Germinal center (tissue), 1 donor: ENCODE measurements around the gene INPP4B.

Source experiments
- DNase-seq: peaks from one replicate; pipeline ENCODE4 v3.0.0; 2012; ENCODE audit warnings: mixed read lengths, low spot score

INPP4B gene

DNA sequence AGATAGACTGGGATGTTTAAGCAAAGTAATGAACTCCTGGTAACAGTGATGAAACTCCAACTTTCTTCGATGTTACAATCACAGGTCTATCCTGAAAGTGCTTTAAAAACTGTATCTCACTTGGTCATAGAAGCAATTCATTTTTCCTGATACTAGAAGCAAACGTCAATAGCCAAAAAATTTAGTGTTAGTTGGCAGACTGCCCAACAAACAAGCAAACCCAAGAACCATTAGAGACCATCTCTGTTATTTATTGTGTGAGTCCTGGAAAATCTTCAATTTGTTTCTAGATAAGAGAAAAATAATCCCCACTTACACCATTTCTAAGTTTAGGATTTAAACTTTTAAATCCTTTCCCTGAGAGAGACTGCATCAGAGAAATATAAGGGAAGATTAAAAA lies 553.9 kb downstream of the INPP4B start:
- no peak for DNase-seq

GRCh38 chr4:142291299-142292050 lies 554.6 kb downstream of the INPP4B start:
- no peak for DNase-seq

DNA sequence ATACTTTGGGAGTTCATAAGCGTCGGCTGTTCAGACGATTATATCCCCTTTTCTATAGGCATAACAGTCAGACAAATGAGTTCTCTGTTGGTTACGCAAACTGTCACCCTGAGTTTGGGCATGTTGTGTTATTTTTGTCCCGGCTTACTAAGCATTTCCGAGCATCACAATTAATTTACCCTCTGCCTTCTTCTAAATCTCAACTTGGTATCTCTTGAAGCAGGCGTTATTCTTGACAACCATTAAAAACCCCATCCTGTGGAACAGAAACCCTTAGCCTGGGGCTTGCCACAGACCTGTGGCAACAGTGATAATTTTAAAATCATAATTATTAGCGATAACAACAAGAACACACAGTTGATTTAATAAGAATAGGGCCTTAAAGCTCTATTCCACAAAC lies 558.7 kb downstream of the INPP4B start:
- no peak for DNase-seq

GRCh38 chr4:142285222-142285583 lies 560.9 kb downstream of the INPP4B start:
- DNase-seq, result no peak

DNA sequence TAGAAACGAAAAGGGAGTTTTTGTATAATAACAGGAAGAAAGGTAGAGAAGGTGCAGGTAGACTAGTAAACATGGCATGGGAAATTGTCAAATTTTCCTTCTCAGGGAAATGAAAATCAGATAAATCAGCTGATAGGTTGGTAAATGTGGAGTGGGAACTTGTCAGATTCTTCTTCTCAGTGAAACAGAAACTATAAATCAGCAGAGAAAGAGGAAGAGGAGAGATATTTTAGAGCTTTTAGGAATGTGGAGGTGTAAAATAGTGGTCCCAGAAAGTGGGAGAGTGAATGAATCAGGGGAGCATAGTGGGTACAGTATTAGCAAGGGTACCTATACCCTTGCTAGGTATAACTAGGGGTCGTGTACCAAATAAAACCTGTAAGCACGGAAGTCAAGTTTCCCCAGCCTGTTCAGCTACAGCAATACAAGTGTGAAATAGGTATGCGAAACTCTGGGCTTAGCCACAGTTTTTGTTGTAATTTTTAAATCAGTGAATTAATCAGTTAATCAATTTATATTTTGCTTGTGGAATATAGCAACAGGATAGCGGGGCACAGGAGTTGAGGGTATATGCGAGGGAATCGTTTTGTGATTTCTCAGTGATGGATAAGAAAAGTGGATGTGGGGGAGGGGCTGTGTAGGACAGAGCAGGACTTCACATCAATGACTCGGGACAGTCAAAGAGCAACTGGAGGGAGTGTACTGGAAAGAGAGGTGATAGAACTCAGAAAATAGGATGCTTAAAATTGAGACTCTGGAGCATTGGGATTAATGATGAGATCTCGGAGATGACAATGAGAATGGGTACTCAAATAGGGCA lies 561.5 kb downstream of the INPP4B start:
- no peak for DNase-seq

- no peak for DNase-seq
Observed at GRCh38 chr4:142282870-142283431, 563.1 kb downstream of the INPP4B start.

DNA sequence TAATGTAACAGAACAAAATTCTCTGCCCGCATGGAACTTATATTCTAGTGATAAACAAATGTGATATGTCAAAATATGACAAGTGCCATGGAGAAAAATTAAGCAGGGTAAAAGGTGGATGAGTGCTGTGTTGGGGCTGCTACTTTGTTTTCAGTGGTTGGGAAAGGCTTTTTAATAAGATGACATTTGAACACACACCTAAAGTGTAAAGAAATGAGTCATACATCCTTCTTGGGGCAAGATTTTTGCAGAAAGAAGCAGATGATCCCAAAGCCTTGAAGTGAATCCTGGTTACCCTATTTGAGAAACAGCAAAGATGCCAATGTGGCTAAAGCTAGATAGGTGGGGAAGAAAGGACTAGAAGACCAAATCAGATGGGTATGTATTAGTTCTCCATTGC lies 564.1 kb downstream of the INPP4B start:
- DNase-seq, result no peak

DNA sequence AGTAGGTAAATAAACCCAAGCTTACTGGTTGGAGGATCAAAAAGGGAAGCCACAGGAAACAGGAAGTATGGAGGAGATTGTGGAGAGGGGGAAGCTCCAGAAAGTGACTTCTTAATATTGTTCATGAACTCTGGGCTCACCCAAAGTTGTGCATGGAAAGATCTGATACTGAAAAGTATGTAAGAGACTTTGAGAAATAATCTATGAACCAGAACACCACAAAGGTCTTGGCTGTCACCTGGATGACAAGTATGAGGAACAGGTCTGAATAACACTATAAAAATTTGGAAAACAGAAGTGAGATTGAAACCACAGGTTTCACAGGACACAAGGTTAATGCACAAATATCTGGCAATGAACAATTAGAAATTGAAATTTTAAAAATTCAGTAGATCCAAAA lies 567.4 kb downstream of the INPP4B start:
- no peak for DNase-seq

DNA sequence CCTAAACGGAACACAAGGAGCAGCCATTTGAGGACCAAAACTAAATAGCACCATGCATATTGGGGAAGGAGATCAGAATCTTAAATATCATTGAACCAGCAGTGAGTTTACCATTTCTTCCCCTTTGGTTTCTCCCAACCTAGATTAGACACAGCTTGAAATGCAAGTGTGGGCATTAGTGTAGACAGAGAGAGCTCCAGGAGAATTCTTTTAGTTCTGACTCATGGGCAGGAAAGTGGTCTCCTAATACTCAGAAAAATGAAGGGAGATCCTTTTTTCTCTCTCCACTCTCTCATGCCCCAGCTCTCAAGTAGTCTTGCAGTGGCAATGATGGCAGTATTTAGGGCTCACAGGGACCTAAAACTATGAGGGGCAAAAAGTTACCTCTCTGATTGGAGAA lies 567.9 kb downstream of the INPP4B start:
- no peak for DNase-seq

DNA sequence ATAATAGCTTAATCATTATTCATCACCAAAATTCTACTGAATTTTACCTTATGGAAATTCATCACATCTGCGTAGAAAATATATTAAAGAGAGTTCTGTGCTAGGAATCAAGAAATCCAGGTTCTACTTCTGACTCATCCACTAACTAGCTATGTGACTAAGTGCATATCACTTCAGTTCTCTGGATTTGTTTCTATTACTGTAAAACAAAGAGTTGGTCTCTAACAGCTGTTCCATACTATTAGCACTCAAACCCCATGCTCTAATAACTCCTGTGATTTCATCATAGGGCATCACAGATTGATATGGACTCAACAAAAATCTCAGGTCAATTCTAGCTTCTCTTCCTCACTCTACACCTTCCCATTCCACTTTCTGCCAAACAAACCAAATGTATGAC lies 572.0 kb downstream of the INPP4B start:
- DNase-seq, result no peak

DNA sequence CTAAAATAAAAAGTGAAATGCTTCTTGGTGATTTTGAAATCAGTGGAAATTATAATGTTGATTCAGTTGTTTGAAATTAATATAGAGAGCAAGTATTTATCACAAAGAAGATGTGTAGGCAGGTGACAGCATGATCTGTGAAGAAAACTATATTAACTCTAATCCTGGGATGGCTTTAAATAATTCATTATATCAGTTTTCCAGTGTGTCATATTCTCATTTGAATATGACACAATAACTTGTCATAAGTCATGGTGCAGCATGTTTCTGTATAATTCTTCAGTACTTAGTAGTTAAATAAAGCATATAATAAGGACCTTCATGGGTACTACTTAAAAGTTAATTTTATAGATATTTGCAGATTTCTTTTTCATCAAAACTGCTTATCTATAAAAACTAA lies 573.6 kb downstream of the INPP4B start:
- no peak for DNase-seq

GRCh38 chr4:142271832-142272231 lies 574.3 kb downstream of the INPP4B start:
- DNase-seq, result no peak

DNA sequence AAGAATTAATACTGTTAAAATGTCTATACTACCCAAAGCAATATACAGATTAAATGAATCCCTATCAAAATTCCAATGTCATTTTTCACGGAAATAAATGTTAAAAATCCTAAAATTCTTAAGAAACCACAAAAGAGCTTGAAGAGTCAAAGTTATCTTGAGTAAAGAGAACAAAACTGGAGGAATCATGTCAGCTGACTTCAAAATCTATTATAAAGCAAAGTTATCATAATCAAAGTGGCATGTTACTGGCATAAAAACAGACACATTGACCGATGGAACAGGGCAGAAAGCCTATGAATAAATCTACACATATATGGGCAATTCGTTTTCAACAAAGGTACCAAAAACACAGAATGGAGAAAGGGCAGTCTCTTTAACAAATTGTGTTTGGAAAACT lies 579.0 kb downstream of the INPP4B start:
- no peak for DNase-seq

DNA sequence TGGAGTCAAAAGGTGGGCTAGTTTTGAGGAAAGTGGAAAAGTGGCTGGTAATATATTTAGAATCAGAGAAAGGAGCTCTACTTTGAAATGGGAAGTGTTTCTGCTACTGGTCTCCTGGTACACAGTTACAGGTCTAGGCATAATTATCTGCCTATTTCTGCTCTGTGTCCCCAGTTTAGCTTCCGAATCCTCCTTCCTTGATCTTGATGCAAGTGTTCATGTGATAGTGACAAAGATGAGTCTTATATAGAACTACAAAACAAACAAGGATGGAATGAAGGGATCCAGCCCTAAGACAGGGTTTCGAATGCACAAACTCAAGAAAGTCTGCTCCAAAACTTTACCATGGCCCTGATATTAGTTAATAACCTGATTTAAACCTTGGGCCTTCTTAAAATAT lies 580.2 kb downstream of the INPP4B start:
- no peak for DNase-seq

DNA sequence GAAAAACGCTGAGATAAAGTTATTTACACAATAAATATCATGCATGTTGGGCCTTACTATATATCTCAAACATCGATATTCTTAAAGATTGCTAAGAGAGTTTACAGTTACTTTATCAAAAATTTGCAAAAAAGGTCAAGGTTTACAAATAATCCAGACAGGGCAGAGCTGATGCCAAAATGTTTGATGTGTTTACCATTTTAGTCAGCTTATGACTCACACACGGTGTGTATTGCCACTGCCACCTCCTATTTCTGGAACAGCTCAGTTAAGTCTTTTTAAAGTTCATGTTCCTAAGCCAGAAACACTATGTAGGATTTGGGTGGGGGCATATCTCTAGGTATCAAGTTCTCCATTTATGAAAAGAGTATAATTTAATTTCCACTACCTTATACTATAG lies 580.6 kb downstream of the INPP4B start:
- DNase-seq, result no peak

GRCh38 chr4:142264961-142265360 lies 581.1 kb downstream of the INPP4B start:
- DNase-seq, result no peak

GRCh38 chr4:142262956-142263355 lies 583.1 kb downstream of the INPP4B start:
- no peak for DNase-seq

GRCh38 chr4:142248946-142249345 lies 597.2 kb downstream of the INPP4B start:
- DNase-seq, result no peak

GRCh38 chr4:142243255-142243654 lies 602.8 kb downstream of the INPP4B start:
- no peak for DNase-seq

- no peak for DNase-seq
Observed at GRCh38 chr4:142242156-142242555, 603.9 kb downstream of the INPP4B start.

- no peak for DNase-seq
Observed at GRCh38 chr4:142238589-142238988, 607.5 kb downstream of the INPP4B start.

DNA sequence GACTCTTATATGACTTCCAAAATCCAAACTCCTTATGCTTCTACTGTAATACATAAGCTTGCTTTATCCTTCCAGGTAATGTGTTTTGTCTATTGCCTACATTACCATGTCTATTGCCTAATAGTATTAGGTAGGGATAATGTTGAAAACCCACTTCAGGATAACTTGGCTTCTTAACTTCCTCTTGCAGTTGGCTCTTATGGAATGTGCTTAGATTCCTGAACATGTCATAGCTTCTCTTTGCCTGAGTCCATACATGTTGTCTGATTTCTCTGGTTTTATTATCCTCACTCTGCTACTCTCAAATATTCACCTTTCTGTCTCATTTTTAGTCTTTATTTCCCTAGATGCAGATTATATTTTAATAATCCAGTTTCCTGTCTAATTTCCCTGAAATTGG lies 609.8 kb downstream of the INPP4B start:
- DNase-seq, result no peak

GRCh38 chr4:142231787-142232186 lies 614.3 kb downstream of the INPP4B start:
- no peak for DNase-seq
